Skeletal muscle cell (primary cell): ENCODE results near the gene CFC1.
"Not testable (repeated sequence)": the region's sequence is repeated elsewhere in the genome, so short reads cannot be mapped to it uniquely, and the experiment has no call there.

Experiments used
- DNase-seq: peaks from one replicate; pipeline ENCODE4 v3.0.0-alpha.2; 2010; ENCODE audit warnings: low read depth
- H3K4me3 ChIP-seq: 2 replicates; pipeline ENCODE4 v1.5.1; 2011; ENCODE audit warnings: low read depth, mild to moderate bottlenecking, control low read depth, low read length, moderate library complexity

CFC1 gene

DNA sequence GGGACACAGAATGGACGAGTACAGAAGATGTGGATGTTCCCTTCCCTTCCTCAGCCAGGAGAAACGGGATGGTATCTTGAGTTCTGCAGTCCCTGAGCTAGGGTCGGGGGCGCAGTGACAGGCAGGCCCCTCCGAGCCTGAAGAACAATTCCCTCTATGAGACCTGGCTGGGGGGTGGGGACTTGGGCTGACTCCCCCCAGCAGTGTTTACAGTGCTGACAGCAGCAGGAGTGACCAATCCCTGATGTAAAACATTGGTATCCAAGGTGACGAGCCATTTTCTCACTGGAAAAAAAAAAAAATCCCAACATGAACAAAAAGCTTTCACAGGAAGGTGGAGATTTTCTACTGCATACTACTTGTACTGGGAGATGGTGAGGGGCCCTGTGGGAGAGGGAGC, at the start of gene CFC1:
Gene CFC1, minus strand, starts transcription at position 183 of the 400 bp plus-strand sequence. CDS start 288 bp downstream, outside the sequence.
- DNase-seq, H3K4me3 ChIP-seq: not testable (repeated sequence)

DNA sequence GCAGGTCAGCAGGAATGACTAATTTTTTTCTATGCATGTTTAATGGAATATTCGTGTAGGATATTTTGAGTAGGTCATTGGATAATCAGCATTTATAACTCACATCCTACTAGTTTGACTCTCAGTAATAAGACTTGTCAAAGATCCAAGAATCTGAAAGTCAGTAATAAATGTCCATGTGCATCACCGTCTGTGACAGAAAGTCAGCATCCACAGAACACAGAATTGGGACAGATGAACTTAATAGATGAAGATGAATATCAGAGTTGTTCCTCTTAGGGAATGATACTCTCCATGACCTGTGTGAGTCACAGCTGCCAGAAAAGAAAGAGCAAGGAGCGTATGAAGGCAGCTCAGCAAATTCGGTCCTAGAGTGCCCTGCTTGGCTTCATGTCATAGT, 42.3 kb upstream of the CFC1 start:
- not testable (repeated sequence) for H3K4me3 ChIP-seq, DNase-seq

DNA sequence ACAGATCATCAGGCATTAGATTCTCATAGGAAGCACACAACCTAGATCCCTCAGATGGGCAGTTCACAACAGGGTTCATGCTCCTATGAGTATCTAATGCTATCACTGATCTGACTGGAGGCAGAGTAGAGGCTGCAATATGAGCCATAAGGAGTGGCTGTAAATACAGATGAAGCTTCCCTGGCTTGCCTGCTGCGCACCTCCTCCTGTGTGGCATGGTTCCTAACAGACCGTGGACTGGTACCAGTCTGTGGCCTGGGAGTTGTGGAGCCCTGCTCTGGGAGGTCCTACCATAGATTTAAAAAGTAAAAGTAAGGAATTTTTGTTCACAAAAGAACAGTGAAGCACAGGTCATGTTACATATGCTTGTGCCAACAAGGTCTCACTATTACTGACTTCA, 39.6 kb upstream of the CFC1 start:
- not testable (repeated sequence) for DNase-seq, H3K4me3 ChIP-seq

DNA sequence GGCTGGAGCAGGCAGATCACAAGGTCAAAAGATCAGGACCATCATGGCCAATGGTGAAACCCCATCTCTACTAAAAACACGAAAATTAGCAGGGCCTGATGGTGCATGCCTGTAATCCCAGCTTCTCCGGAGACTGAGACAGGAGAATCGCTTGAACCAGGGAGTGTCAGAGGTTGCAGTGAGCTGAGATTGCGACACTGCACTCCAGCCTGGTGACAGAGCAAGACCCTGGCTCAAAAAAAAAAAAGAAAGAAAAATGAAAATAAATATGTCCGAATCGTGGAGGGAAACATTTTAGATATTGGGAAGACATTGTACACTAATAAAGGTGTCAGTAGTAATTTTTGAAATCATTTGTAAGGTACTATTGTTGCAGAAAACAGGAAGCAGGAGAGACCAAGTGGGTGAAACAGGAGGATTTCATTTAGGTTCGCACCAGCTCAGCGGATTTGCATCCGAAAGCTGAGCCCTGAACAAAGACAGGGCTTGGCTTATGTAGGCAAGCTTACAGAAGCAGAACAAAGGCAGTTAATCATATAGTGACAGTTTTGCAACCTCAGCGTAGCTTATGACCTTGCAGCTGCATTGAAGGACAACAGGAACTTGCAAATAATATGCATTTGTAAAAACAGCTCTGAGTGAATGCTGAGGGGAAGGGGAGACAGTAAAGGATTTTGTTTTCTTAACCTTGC, 29.6 kb upstream of the CFC1 start:
- not testable (repeated sequence) for DNase-seq, H3K4me3 ChIP-seq

DNA sequence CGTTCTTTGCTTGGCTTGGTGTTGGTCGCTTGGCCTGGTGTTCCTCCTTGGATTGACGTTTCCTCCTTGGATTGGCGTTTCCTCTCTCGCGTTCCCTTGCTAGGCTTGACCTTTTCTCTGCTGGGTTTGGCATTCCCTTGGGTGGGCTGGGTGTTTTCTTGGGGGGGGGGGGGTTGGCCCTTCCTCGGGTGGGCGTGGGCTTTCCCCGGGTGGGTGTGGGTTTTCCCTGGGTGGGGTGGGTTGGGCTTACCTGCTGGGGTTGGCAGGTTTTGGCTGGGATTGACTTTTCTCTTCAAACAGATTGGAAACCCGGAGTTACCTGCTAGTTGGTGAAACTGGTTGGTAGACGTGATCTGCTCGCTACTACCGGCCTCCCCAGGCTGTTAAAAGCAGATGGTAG, 11.8 kb upstream of the CFC1 start, which contains the start of gene POTEJ:
Gene POTEJ, plus strand, starts transcription at position 301 of the 400 bp plus-strand sequence. Its CDS starts 93 bp downstream, at position 394.
- H3K4me3 ChIP-seq, DNase-seq: not testable (repeated sequence)

DNA sequence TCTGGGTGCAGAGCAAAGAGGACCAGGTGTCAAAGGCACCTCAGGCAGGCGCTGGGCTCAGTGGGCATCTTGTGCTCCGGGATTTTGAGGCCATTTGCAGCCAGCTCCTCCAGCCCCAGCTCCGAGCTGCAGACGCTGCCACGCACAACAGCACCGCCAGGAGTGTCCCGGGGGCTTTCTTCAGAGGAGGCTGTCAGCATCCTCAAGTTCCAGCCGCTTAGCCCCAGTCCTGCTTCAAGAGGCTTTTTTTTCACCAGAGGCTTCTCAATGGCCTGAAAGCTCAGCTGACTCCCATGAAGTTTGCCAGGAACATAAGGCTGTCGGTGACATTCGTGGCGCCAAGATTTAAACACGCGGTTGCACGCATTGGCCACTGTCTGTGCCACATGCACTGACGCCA, 11.1 kb upstream of the CFC1 start:
- not testable (repeated sequence) for H3K4me3 ChIP-seq, DNase-seq

DNA sequence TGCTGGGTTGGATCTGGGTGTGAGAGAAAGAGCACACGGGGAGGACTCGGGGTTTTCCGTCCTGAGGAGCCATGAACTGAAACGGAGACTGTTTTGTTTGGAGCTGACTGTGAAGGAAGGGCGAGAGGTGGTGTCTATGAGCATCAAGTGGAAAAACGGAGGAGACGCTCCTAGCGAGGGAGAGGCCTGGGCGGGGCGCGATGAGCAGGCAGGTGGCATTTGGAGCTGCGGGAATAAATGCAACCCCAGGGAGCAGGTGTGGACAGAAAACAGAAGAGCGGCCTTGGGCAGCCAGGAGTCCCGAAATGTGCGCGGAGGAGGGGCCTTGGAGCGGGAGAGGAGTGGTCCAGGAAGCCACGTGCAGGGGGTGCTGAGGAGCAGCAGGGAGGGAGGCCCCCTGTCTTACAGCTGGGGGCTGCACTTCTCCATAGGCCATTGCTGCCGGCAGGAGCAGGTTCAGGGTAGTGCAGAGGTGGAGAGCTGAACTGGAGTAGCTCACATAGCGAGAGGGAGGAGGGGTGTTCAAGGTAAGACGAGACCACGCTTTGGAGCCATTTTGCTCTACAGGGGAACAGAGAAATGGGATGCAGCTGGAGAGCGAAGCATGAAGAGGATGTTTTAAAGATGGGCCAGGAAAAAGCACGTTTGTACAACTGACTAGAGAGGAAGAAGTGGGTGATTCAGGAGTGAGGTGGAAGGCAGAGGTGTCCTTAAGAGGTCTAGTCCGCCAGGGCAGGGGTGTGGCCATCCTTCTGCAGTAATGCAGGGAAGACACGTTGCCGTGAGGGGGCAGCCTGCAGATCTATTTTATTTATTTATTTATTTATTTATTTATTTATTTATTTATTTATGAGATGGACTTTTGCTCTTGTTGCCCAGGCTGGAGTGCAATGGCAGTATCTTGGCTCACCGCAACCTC, 9.9 kb upstream of the CFC1 start:
- DNase-seq, H3K4me3 ChIP-seq: not testable (repeated sequence)

DNA sequence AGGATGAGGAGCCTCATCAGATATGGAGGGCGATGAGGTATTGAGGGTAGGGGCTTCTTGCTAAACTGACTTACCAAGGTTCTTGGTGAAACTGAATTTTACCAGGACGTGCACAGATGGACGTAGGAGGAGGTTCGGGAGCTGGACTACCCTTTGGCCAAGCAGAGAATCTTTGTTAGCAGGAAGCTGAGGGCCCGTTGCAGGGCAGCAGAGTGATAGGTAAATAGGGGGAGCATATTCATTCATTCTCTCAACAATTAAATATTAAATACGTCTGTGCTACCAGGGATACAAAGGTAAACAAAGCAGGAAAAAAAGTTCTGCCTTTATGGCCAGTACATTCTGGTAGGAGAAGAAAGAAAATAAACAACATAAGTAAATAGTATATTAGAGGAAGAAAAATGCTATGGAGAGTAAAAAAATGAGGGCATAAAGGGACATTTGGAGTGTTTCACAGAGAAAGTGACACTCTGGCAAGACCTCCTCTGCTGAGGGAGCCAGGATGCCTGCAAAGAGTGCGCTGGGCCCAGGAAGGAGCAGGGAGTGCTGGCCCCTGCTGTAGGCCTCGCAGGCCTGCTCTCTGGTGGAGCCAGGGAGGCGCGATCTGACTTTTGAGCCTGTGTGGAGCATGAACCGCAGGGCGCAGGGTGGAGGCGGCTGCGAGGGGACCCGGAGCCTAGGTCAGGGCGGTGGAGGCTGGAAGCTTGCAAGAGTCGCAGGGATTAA, 9.1 kb upstream of the CFC1 start:
- DNase-seq, result not testable (repeated sequence)

DNA sequence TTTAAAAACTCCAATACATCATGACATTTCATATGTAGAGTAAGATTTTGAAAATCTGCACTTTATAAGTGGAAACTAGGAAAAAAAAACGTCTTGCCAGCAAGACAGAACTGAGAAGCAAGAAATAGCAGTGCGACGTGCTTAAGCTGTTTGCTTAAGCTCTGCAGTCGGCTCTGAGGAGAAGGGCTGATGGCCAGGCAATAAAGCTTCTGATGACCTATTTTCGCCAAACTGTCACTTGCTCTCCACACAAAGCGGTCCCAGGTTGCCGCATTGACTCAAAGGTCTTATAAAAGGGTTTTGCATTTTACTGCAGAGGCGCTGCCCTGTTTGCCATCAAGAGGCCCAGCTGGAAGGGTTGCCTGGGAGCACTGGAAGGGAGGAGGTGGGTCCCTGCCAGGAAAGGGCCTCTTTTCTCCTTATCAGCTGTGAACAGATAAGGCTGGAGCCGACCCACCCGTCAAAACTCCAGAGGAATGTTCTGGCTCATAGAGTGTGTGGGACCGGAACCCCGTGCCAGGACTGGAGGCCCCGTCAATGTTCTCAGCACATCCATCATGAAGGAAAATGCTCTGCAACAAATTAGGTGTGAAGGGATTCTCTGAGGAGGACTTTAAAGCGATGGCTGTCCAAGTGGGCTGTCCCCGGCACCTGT, 2.4 kb upstream of the CFC1 start:
- not testable (repeated sequence) for DNase-seq, H3K4me3 ChIP-seq

More for the DNA sequence above, 9.1 kb upstream of the CFC1 start:
- not testable (repeated sequence) for H3K4me3 ChIP-seq

DNA sequence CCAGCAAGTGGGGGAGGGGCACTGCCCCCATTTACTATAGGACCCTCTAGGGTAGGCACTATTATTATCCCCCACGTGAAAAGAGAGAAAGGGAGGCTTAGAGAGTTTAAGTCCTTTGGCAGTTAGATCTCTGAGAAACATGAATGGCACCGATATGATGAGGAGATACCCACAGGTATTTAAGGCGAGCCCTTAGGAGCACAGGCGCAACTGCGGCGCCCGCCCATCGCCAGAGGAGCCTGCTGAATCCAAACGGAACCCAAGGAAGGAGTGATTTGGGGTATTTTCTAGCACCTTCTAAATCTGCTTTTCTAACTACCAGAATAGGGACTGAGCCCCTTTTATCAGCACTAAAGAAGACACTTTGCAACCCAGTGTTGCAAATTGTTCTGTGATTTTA, 551 bp upstream of the CFC1 start:
- not testable (repeated sequence) for DNase-seq, H3K4me3 ChIP-seq

DNA sequence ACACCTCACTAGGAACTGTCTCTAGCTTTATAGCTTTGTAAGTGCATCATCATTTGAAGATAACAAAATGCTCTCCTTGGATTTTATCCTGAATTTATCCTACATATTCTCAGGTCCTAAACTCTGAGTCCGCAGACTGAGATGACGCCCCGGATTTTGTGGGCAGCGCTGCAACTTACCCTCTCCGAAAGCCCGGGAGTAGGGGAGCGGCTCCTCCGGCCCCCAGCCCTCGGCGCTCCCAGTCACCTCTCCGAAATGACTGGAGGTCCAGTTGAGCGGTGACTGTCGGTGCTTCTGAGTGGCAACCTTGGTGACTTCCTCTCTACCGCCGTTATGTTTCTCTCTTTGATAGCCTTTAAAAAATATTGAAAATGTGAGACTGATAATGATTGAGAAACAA, 912 bp downstream of the CFC1 start:
- DNase-seq, H3K4me3 ChIP-seq: not testable (repeated sequence)

DNA sequence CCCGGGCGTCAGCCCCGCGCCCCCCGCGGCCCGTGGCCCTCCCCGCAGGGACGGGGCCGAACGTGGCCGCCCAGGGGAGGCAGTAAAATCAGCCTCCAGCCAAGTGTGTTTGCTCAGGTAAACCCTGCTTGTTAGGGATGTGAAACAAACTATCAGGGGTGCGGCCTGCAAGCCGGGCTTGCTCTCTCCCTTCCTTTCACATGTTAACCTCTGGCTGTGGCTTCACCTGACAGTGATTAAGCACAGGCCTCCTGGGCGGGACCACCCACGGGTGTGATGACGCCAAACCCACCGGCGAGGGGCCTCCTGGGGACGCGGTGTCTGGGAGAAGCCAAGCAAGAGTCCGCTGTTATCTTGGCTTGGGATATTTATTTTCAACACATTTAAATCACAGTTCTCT, 1.4 kb downstream of the CFC1 start:
- not testable (repeated sequence) for H3K4me3 ChIP-seq, DNase-seq

DNA sequence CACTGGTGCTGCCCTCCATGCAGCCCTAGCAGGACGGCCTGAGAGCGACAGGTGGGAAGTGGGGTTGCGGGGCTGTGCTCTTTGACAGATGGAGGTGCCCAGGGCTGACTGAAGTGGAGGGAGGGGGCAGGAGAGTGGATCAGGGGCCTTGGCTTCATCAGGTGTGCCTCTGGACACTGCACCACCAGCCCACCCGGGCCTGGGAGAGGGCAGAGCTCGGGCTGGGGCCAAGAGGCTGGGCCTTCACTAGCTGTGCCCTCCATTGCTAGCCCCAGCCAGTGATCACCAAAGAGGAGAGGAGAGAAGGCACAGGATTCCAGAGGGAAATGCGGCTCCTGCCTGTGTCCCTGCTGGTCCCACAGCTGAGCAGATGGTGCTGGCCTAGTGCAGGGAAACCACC, 2.6 kb downstream of the CFC1 start:
- not testable (repeated sequence) for DNase-seq, H3K4me3 ChIP-seq

DNA sequence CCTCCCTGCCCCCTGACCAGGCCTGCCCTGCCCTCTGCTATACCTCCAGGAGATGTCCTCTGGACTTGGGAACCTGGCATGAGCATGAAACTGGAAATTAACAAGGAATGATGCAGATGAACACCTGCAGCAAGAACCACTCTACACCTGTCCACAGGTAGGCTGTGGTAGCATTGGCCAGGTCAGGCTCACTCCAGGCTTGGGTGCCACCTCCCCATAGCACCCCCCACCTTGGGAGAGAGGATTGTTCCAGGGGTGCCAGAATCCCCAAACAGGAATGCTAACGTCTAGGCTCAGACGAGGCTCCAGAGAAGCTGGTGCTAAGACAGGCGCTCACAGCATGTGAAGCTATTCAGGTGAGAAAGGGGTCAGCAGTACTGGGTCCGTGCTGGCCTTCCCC, 5.4 kb downstream of the CFC1 start:
- not testable (repeated sequence) for H3K4me3 ChIP-seq, DNase-seq

DNA sequence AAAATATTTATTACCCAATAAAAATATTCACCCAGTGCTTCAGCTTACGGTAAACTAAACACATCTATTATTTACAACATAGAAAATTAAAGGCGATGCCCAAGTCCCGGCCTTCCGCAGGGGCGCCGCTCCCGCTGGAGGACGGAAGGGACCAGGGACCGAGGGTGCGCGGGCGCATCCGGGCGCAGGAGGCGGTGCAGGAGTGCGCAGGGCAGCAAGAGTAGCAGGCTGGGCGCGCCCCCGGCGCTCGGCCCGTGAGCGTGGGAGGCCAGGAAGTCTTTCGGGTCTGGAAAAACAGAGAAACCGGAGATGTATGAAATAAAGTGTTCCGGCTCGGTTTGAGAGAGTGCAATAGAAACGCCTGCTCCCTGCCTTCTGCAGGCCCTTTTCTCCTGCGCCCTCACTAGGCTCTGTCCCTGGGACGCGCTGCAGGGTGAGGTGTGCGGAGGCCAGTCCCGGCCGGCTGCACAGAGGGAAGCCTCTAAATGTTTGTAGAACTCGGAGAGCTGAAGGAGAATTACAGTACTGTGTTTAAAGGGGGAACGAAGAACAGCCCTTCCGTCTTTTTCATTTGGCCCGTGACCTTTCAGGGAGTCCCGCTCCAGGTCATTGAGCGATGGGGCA, 6.5 kb downstream of the CFC1 start:
- not testable (repeated sequence) for H3K4me3 ChIP-seq, DNase-seq

DNA sequence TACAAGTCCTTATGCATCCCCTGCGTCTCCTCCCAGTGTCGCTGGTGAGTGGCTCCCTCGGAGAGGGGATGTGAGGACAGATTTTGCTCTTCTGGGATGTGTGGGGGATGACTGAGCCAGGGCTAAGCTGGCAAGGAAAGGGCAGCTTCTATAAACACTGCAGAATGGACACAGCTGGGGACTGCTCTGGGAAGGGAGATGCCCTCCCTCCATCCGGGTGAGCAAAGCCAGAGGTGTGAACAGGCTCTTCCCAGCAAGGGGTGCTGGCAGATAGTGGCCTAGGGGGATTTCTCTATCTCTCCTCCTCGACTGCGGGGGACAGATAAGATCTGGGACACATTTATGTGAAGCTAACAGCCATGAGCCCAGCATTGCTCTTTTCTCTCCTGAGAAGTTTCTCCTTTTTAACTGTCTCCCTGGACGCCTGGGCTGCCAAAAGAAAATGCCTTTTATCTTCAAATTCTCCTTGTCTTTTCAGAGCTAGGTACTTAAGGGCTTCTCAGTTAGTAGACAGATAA, 8.5 kb downstream of the CFC1 start:
- not testable (repeated sequence) for H3K4me3 ChIP-seq, DNase-seq

DNA sequence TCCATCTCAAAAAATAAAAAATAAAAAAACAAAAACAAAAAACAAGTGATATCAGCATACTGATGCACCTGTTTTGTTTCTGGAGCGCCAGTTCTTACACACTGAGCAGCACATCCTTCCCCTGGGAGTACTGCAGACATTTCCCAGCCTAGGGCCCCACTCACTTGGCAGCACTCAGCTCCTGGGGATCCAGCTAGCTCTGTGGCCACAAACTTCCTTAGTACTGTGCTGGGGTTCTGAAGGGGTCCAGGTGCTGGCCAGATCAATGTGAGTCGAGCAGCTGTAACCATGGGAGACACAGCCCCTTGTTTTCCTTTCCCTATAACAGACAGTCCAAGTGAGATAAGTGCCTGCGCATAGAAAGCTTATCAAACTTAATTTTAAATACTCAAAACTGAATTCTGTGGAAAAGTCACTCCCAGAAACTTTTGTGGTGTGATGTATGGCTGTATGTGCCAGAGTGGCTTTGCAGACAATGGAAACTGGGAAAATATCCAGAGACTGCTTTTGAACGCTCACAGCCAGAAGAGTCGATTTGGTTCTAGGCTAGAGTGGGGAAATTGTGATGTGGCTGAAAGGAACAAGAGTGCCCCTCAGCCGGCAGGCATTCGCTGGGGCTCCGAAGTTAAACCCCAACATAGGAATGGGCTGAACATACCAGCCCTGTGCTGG, 9.1 kb downstream of the CFC1 start:
- not testable (repeated sequence) for DNase-seq, H3K4me3 ChIP-seq
